Stimulated activated CD4-positive, alpha-beta T cell treated with anti-CD3 and anti-CD28 coated beads, Interleukin-15, amount 100 ng/mL, for 48 hours (primary cell): ENCODE data around the gene GDF9.

ENCODE experiments used
- DNase-seq, 2 donors: peaks; one replicate each; pipeline ENCODE4 v3.0.0-alpha.2; 2020; ENCODE audit warnings: low read depth in 2 of 2

Gene GDF9, protein sequence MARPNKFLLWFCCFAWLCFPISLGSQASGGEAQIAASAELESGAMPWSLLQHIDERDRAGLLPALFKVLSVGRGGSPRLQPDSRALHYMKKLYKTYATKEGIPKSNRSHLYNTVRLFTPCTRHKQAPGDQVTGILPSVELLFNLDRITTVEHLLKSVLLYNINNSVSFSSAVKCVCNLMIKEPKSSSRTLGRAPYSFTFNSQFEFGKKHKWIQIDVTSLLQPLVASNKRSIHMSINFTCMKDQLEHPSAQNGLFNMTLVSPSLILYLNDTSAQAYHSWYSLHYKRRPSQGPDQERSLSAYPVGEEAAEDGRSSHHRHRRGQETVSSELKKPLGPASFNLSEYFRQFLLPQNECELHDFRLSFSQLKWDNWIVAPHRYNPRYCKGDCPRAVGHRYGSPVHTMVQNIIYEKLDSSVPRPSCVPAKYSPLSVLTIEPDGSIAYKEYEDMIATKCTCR

DNA sequence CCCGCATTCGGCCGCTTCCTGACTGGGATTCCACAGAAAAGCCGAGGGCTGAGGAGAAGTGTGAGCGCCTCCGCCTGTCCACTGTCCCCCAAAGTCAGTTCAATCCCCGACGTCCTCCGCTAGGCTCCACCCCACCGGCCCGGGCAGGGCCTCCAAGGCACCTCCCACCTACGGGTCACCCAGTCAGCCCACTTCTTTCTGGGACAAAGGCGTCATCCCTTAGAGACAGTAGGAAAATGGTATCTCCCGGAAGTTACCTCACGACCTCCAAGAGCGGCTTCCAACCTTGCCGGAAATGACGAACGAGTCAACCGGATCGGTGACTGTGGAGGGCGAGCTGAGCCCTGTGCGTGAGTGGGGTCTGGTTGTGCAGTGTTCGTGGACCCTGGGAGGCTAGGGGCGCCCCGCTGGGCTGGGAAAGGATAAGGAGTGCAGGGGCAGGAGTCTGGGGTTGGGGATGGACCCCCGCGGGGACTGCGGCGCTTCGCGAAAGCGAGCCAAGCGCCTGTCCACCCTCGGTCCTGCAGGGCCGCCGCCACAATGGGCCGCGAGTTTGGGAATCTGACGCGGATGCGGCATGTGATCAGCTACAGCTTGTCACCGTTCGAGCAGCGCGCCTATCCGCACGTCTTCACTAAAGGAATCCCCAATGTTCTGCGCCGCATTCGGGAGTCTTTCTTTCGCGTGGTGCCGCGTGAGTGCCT, at the start of gene GDF9, which contains the start of gene UQCRQ:
Gene GDF9 (minus strand): TSS at position 128 of the 704 bp plus-strand sequence. CDS start 1,936 bp downstream, outside the sequence.
Gene UQCRQ (plus strand): TSS at position 301 of the 704 bp plus-strand sequence. CDS start 240 bp downstream, at position 541.
- DNase-seq, result peak; percentile 88

GRCh38 chr5:132915681-132916080, 49.4 kb upstream of the GDF9 start:
- DNase-seq, result no peak

DNA sequence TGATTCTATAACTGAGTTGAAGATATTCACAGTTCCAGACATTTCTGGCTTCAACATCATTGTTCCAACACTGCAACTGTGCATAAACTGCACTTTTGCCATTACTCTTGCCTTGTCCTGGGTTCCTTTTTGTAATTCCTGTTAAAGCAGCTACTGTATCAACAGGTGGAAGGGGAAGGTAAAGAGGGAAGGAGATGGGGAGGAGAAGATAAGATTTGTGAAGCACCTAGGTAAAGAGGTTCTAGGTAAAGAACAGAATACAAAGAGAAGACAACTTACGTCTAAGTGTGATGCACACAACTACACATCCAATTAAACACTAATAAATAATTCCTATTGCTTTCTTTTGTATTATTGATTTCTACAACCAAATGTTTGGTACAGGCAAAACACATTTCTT, 43.4 kb upstream of the GDF9 start:
- no peak for DNase-seq

DNA sequence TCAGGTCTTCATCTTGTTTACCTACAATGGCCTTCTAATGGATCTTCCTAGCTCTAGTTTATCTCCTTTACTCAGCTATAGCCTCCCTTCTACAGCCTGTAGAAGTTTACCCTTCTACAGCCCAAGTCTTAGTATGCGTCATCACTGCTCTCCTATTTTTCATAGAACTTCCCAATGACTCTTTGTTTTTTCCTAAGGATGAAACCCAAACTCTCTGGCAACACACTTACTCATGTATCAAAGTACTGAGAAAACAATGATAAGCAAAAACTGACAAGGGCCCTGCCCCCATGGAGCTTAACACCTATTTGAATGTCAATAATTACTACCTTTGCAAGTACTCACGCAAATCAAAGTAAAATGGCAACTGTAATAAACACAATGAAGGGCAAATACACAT, 40.9 kb upstream of the GDF9 start:
- DNase-seq, result no peak

GRCh38 chr5:132905938-132906337, 39.7 kb upstream of the GDF9 start:
- DNase-seq, result no peak

DNA sequence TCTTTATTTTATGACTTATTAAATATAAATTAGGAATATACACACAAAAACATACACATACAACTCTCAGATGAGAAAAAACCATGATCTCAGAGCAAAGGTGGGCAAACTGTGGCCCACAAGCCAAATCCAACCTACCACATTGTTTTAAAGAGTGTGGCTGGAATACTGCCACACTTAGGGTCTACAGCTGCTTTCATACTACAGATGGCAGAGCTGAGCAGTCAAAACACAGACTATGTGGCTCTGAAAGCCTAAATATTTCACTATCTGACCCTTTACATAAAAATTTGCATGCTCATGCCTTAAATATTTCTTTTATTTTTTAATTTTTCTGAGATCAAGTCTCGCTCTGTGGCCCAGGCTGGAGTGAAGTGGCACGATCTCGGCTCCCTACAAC, 35.5 kb upstream of the GDF9 start:
- no peak for DNase-seq

GRCh38 chr5:132901036-132901435, 34.8 kb upstream of the GDF9 start:
- DNase-seq, result no peak

DNA sequence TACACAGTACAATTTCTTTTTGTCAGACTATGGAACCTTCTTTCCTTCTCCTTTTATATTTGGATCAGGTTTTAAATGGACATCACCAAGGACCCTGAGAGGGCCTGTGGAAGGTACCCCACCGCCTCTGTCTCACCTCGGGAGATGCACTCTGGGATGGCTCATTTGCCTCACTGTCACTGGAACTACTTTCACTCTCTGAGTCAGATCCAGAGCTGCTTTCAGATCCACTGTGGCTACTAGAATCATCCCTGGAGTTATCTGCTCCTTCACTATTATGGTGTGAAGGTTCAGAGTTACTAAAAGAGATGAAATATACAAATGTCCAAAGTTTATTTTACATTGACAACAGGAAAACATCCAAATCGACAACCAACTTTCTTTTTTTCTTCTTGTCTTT, 31.8 kb upstream of the GDF9 start:
- no peak for DNase-seq

- no peak for DNase-seq
Measured at GRCh38 chr5:132896685-132897084, 30.4 kb upstream of the GDF9 start.

- DNase-seq, result no peak
Measured at GRCh38 chr5:132895719-132896305, 29.5 kb upstream of the GDF9 start.

DNA sequence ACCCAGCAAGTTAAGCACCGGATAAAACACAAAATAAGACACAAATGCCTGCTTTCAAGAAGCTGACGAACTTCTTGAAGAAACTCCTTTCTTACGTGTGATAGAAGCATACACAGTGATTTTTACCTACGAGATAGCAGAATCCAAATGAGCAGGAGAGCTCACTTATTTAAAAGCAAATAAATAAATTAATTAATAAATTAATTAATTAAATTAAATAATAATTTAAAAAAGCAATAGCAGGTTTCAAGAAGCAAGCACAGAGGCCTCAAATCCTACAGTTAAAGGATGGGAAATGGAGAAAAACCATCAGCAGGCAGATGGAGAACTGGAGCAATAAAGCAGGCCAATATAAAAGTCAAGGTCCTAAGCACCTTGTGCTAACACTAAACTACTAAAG, 24.5 kb upstream of the GDF9 start:
- DNase-seq, result no peak

DNA sequence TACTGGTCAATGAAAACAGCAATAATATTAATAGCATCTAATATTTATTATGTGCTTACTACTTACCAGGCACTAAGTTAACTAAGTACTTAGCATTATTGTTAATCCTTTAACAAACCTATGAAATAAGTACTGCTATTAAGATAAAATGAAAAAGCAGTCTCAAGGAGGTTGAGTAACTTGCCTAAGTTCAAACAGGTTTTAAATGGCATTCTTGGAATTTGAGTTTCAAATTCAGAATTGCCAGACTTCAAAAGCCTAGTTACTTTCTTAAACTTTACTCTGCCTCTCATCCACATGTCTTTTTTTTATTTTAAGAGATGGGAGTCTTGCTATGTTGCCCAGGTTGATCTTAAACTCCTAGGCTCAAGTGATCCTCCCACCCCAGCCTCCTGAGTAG, 23.2 kb upstream of the GDF9 start:
- DNase-seq, result no peak

DNA sequence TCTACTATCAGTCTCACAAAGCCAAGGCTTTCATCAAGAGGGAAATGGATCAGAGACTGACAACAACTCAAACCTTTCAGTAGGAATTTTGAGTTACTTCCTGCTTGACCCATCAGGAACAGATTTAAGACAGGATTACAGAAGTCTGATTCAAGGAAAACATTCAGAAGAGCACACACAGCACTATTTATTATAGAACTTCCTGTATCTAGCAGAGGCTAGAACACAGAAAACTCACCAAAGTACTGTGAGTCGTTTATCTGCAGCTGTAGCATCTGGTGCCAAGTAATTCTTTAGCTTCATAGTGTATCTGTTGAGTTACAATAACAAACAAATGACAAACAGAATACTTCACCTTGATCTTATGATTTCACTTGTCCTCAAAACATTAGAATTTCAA, 21.0 kb upstream of the GDF9 start:
- no peak for DNase-seq

DNA sequence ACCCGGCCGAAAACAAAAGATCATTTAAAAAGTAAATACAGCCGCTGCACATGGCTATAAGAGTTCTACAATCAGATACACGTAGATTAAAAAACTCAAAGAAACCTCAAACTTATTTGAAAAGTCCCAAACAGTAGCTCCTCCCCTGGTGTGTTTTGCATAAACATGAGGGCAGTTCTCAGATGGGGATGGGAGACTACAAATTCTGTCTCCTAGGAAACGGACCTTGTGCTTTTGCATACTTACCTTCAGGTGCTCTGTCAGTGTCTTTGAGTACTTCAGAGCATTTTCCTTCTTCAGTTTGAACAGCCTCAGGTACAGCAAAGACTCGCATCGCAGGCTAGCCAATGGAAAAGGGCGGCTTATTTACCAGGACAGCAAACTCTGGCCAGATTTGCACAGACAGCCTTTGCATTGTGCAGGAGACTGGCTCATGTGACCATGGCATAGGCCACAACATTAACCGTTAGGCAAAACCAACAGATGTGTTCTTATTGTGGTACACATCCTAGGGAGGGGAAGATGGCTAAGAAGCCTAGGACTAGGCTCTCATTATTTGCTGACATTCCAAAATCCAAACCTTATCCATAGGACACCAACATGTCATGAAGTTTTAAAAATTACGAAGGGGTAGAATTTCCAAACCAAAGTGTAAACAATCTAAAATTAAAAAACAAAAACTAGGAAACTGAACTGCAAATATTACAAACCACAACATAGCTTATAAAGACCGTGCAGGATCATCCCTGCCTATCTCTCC, 20.0 kb upstream of the GDF9 start:
- DNase-seq, result no peak

GRCh38 chr5:132884548-132884947, 18.3 kb upstream of the GDF9 start:
- DNase-seq, result no peak

DNA sequence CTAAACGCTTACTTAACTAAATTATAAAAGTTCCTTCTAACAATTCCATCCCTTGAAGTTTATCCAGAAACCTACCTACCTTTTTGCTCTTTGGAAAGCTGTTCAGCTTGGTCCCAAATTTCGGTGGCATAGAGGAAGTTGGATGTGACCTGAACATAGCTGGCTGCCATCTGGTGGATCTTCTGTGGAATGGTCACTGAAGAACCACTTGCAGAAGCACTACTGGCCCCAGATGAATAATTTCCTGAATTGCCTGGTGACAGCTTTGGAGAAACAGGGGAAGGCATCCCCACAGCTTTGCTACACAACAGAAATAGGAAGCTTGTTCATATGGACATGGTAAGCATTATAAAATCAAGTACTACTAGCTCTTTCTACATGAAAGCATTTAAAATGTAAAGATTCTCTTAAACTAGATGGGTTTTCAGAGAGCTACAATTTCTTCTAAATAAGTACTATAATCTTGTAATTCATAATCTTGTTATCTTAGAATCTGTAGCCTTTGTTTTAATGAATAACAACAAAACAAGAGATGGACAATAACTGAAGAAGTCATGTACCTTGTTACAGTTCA, 17.1 kb upstream of the GDF9 start:
- no peak for DNase-seq

- DNase-seq, result no peak
Measured at GRCh38 chr5:132877938-132878337, 11.7 kb upstream of the GDF9 start.

DNA sequence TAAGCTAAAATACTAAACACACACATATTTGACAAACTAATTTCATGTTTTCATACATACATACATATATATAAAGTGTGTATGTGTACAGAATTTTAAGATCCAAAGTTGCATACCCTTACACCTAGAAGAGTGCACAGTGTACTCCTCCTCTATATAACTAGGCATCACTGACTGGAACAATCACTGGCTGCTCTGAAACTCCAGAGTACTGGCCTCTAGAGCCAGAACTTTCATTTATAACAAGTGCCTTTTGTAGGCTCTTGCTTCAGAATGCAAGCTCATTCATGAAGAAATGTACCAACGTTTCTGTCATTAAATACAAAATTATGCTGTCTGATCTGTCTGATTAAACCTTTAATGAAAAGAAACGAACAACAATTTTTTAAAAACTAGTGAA, 11.2 kb upstream of the GDF9 start:
- no peak for DNase-seq

- DNase-seq, result no peak
Measured at GRCh38 chr5:132876020-132876759, 9.9 kb upstream of the GDF9 start.

DNA sequence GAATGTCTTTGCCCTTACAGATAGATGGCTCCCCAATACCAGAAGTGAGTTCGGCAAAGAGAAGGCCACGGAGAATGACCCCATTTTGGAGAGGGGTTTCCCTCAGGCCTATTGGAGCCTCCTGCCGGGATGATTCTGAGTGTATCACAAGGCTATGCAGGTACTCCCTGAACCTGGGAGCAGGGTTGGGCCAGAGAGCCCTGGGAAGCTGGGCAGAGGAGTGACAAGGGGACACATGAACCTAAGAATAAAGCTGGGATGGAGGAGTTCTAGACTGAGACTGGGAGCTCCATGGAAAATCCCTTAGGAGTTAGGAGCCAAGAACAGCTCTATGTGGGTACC, 7.6 kb upstream of the GDF9 start:
- DNase-seq, result no peak
